Endothelial cell (in vitro differentiated cells): Measurements from ENCODE around the gene MMAB. TPM values are rescaled to one million over a fixed set of nuclear protein-coding genes. Genes with fewer than 3 reads are reported as not detected.
A peak's percentile ranks its signal among the peaks of the same experiment; 100 is the strongest.

Source experiments
- DNase-seq: peaks from one replicate; pipeline ENCODE4 v3.0.0; 2021; ENCODE audit warnings: low spot score
- H3K27ac Mint-ChIP-seq: one replicate; pipeline ENCODE4 v1.8.0; 2021; ENCODE audit warnings: mixed read lengths, inconsistent platforms; ENCODE audit not compliant: unreplicated experiment
- H3K27me3 Mint-ChIP-seq: one replicate; pipeline ENCODE4 v1.8.0; 2021; ENCODE audit warnings: mild to moderate bottlenecking, moderate library complexity, mixed read lengths, inconsistent platforms; ENCODE audit not compliant: unreplicated experiment
- H3K36me3 Mint-ChIP-seq: one replicate; pipeline ENCODE4 v1.8.0; 2021; ENCODE audit warnings: mild to moderate bottlenecking, low read depth, mixed read lengths, inconsistent platforms; ENCODE audit not compliant: unreplicated experiment
- H3K4me1 Mint-ChIP-seq: one replicate; pipeline ENCODE4 v1.8.0; 2021; ENCODE audit warnings: mild to moderate bottlenecking, mixed read lengths, inconsistent platforms; ENCODE audit not compliant: unreplicated experiment
- H3K4me3 Mint-ChIP-seq: one replicate; pipeline ENCODE4 v1.8.0; 2021; ENCODE audit warnings: mild to moderate bottlenecking, mixed read lengths, inconsistent platforms; ENCODE audit not compliant: unreplicated experiment
- H3K9me3 Mint-ChIP-seq: one replicate; pipeline ENCODE4 v1.8.0; 2021; ENCODE audit warnings: mixed read lengths, inconsistent platforms; ENCODE audit not compliant: unreplicated experiment
- CTCF ChIP-seq: fragments of 200-600 bp; sonication (generic); IDR thresholded peaks from one replicate; pipeline ENCODE4 v1.5.0; 2021; ENCODE audit warnings: antibody characterized with exemption; ENCODE audit not compliant: unreplicated experiment
- total RNA-seq: library from RNA; stranded (reverse); fragmentation: NEBNext Ultra II Directional; extraction: Animal tissue kit (Norgen Biotek cat#: 25700); gene quantifications from one replicate; pipeline ENCODE4 v1.2.1, GENCODE V29; 2021; ENCODE audit not compliant: unreplicated experiment

The MMAB gene
- total RNA-seq, 1 donor from 2014 or later: 41.6 TPM

GRCh38 chr12:109525279-109525585 lies 48.1 kb downstream of the MMAB start:
- Mint-ChIP-seq H3K27me3 (peaks cover 10% of the 10 kb centered on the region), H3K4me1 (peaks cover 3% of the 10 kb centered on the region), H3K36me3 (peaks cover 57% of the 10 kb centered on the region), H3K9me3 (no peaks in the 10 kb centered on the region), H3K4me3 (no peak overlapping the region), H3K27ac (no peak overlapping the region)
- no peak for TF ChIP-seq CTCF
- no peak for DNase-seq

- peaks cover 52% of the 10 kb centered on the region for H3K36me3 Mint-ChIP-seq
- H3K4me3 Mint-ChIP-seq: no peak overlapping the region
- TF ChIP-seq CTCF: no peak
- no peak for DNase-seq
- H3K27me3 Mint-ChIP-seq: peaks cover 10% of the 10 kb centered on the region
- H3K9me3 Mint-ChIP-seq: no peaks in the 10 kb centered on the region
- H3K4me1 Mint-ChIP-seq: peaks cover 9% of the 10 kb centered on the region
- no peak overlapping the region for H3K27ac Mint-ChIP-seq
Measured at GRCh38 chr12:109524466-109525278, 48.6 kb downstream of the MMAB start.

- Mint-ChIP-seq H3K27ac (no peak overlapping the region), H3K9me3 (no peaks in the 10 kb centered on the region), H3K4me3 (peak overlapping the region; percentile 63), H3K36me3 (peaks cover 50% of the 10 kb centered on the region), H3K27me3 (peaks cover 10% of the 10 kb centered on the region), H3K4me1 (peaks cover 19% of the 10 kb centered on the region)
- DNase-seq: no peak
- no peak for TF ChIP-seq CTCF
Measured at GRCh38 chr12:109523504-109523903, 49.8 kb downstream of the MMAB start.

- H3K27me3 Mint-ChIP-seq: peaks cover 10% of the 10 kb centered on the region
- peaks cover 55% of the 10 kb centered on the region for H3K36me3 Mint-ChIP-seq
- peak overlapping the region; percentile 63 for H3K4me3 Mint-ChIP-seq
- peak overlapping the region; percentile 31 for H3K27ac Mint-ChIP-seq
- no peaks in the 10 kb centered on the region for H3K9me3 Mint-ChIP-seq
- TF ChIP-seq CTCF: no peak
- DNase-seq: no peak
- peaks cover 23% of the 10 kb centered on the region for H3K4me1 Mint-ChIP-seq
Measured at GRCh38 chr12:109523071-109523470, 50.2 kb downstream of the MMAB start.

- Mint-ChIP-seq H3K36me3 (peaks cover 59% of the 10 kb centered on the region), H3K27ac (no peak overlapping the region), H3K27me3 (peaks cover 7% of the 10 kb centered on the region), H3K4me3 (peak overlapping the region; percentile 67), H3K4me1 (peaks cover 25% of the 10 kb centered on the region), H3K9me3 (no peaks in the 10 kb centered on the region)
- DNase-seq: no peak
- TF ChIP-seq CTCF: no peak
Measured at GRCh38 chr12:109521831-109522230, 51.5 kb downstream of the MMAB start.
